Measurements from ENCODE around the gene ERC2. TPM values are rescaled to one million over a fixed set of nuclear protein-coding genes. Genes with fewer than 3 reads are reported as not detected.

Gene ERC2
- total RNA-seq, 1 donor from 2014 or later, result 33.5 TPM

GRCh38 chr3:56368846-56369245, 99.4 kb downstream of the ERC2 start:
- no peak for DNase-seq (ENCODE audit: low spot score)

GRCh38 chr3:56366641-56367162, 101.6 kb downstream of the ERC2 start:
- DNase-seq (ENCODE audit: low spot score), result peak; percentile 36

GRCh38 chr3:56365905-56366640, 102.2 kb downstream of the ERC2 start:
- peak; percentile 44 for DNase-seq (ENCODE audit: low spot score)

- DNase-seq (ENCODE audit: low spot score), result no peak
These were observed 103.6 kb downstream of the ERC2 start for GRCh38 chr3:56364665-56365064.

GRCh38 chr3:56363720-56364119, 104.5 kb downstream of the ERC2 start:
- no peak for DNase-seq (ENCODE audit: low spot score)

- no peak for DNase-seq (ENCODE audit: low spot score)
These were observed 106.5 kb downstream of the ERC2 start for GRCh38 chr3:56361731-56362130.

- DNase-seq (ENCODE audit: low spot score), result no peak
These were observed 111.0 kb downstream of the ERC2 start for GRCh38 chr3:56357266-56357665.

- no peak for DNase-seq (ENCODE audit: low spot score)
These were observed 111.5 kb downstream of the ERC2 start for GRCh38 chr3:56356808-56357207.

GRCh38 chr3:56355570-56356185, 112.6 kb downstream of the ERC2 start:
- DNase-seq (ENCODE audit: low spot score), result no peak

- no peak for DNase-seq (ENCODE audit: low spot score)
These were observed 116.7 kb downstream of the ERC2 start for GRCh38 chr3:56351537-56351936.

GRCh38 chr3:56347219-56347871, 120.9 kb downstream of the ERC2 start:
- DNase-seq (ENCODE audit: low spot score), result no peak

- no peak for DNase-seq (ENCODE audit: low spot score)
These were observed 125.8 kb downstream of the ERC2 start for GRCh38 chr3:56342475-56342874.

GRCh38 chr3:56339671-56340070, 128.6 kb downstream of the ERC2 start:
- no peak for DNase-seq (ENCODE audit: low spot score)

GRCh38 chr3:56339244-56339643, 129.0 kb downstream of the ERC2 start:
- no peak for DNase-seq (ENCODE audit: low spot score)

GRCh38 chr3:56336023-56336422, 132.2 kb downstream of the ERC2 start:
- DNase-seq (ENCODE audit: low spot score), result no peak

- DNase-seq (ENCODE audit: low spot score), result no peak
These were observed 143.8 kb downstream of the ERC2 start for GRCh38 chr3:56324473-56324872.

- peak; percentile 91 for DNase-seq (ENCODE audit: low spot score)
These were observed 144.3 kb downstream of the ERC2 start for GRCh38 chr3:56323986-56324420.

- no peak for DNase-seq (ENCODE audit: low spot score)
These were observed 145.4 kb downstream of the ERC2 start for GRCh38 chr3:56322862-56323261.

- DNase-seq (ENCODE audit: low spot score), result no peak
These were observed 146.4 kb downstream of the ERC2 start for GRCh38 chr3:56321892-56322291.

GRCh38 chr3:56321383-56321782, 146.9 kb downstream of the ERC2 start:
- DNase-seq (ENCODE audit: low spot score), result peak; percentile 6

- no peak for DNase-seq (ENCODE audit: low spot score)
These were observed 147.4 kb downstream of the ERC2 start for GRCh38 chr3:56320883-56321282.

GRCh38 chr3:56318891-56319290, 149.4 kb downstream of the ERC2 start:
- DNase-seq (ENCODE audit: low spot score), result no peak

- no peak for DNase-seq (ENCODE audit: low spot score)
These were observed 151.3 kb downstream of the ERC2 start for GRCh38 chr3:56316944-56317343.
